Measurements from ENCODE around the gene IQSEC2.
A peak's percentile ranks its signal among the peaks of the same experiment; 100 is the strongest.

The IQSEC2 gene

DNA sequence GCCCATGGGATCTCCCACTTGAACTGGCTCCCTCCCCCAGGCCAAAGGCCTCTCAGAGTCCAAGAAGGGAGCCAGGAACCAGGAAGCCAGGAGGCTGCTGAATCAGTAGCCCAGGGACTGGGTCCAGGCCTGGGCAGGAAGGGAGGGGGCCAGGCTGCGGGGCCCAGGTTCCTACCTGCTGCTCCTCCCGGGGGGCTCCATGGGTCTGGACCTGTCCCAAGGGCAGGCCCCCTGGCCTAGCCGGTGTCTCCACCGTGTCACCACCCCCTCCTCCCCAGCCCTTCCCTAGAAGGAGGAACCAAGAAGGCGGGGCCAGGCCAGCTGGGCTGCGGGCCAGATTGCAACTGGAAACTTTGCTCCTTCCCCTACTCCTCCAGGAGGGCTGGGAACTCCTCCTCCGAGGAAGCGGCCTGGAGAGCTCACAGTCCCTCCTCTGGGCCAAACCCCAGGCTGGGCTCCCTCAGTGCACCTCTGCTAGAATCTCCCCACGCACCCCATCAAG, at the start of gene IQSEC2:
IQSEC2 (minus strand) TSS at position 264 of the 502 bp plus-strand sequence.
- peak; percentile 70 for DNase-seq

DNA sequence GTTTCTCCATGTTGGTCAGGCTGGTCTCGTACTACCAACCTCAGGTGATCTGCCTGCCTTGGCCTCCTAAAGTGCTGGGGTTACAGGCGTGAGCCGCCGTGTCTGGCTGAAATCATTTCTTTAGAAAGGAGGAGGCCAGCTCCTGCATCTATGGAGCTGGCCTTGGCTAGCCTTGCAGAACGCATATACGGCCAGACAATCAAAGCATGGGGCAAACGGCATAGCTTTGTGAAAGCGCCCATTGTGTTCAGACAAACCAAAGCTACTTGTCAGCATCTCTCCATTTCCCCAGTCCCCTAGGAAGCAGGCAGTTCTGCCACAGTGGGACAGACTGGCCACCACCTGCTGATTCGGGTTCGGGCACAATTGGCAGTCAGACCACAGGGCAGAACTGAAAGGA, 48.9 kb upstream of the IQSEC2 start:
- no peak for DNase-seq

DNA sequence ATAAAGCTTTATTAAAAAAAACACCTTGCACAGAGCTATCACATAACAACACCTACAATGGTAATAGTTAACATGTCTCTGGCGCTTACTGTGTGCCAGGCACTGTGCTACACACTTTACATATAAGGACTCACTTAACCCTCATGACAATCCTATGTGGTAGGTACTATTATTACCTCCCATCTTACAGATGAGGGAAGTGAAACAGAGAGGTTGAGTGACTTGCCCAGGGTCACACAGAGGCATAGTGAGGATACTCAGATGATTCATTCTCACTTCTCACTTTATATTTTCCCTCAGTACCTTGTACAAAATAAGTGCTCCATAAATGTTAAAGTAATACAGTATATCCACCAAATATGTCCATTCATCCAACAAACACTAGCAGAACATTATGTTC, 43.4 kb upstream of the IQSEC2 start:
- no peak for DNase-seq

DNA sequence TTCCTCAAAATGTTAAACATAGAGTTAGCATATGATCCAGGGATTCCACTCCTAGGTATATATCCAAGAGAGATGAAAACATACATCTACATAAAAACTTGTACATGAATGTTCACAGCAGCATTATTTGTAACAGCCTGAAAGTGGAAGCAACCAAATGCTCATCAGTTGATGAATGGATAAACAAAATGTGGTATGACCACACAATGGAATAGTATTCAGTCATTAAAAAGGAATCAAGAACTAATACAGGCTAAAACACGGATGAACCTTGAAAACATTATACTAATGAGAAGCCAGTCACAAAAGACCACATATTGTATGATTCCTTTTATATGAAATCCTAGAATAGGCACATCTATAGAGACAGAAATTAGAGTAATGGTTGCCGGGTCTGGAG, 42.7 kb upstream of the IQSEC2 start:
- DNase-seq = no peak

DNA sequence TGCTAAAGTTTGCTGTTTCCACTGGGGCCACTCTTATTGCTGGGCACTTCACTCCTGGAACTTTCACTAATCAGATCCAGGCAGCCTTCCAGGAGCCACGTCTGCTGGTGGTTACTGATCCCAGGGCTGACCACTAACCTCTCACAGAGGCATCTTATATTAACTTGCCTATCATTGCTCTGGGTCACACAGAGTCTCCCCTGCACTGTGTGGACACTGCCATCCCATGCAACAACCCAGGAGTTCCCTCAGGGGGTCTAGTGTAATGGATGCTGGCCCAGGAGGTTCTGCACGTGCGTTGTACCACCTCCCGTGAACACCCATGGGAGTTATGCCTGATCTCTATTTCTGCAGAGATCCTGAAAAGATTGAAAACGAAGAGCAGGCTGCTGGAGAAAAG, 41.8 kb upstream of the IQSEC2 start:
- DNase-seq = no peak

DNA sequence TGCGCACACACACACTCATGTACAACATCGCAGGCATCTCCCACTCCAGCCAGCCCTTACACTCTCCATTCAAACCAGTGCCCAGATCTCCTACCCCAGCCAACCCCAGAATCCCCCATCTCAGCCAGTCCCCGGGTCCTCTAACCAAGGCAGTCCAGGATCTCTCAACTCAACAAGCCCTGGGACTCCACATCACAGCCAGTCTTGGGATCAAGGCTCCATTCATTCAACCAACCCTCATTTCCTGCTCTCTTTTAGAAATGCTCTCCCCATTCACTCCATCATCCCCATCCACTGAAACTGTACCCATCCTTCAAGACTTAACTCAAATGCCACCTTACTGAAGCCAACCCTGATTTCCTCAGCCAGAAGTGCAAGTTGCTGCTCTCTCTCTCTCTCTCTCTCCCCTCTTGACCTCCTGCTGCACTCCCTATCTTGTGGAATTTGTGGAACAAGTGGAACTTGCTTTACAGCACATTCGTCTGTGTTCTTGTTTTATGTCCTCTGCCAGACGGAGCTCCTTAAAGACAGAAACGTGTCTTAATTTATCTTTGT, 40.6 kb upstream of the IQSEC2 start:
- DNase-seq = no peak

DNA sequence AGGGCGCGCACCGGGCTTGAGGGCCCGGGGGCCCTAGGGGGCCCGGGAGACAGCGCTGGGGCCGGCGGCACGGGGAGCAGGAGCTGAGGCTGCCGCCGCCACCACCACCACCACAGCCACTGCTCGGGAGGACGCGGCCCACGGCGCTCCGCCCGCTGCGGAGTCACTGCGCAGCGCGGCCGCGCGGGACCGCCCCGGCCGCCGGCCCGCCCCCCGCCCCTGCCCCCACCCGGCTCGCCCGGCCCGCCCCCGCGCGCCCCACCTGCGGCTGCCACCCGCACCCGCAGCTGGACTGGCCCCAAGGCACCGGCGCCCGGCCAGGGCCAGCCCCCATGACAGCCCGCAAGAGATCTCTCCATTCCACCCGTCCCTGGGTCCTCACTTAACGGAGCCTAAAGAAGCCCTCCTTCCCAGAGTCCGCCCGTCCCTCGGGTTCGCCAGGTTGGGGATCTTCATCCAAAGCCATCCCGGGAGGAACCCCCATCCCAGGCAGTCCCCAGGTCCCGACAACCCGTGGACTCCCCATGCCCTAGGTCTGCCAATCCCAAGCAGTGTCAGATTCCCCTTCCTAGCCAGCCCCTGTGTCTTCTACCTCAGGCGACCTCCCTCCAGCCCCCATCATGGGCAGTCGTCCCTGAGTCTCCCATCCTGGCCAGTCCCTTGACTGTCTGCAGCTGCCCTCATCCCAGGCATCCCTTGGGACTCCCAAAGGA, 40.0 kb upstream of the IQSEC2 start:
- peak; percentile 25 for DNase-seq

DNA sequence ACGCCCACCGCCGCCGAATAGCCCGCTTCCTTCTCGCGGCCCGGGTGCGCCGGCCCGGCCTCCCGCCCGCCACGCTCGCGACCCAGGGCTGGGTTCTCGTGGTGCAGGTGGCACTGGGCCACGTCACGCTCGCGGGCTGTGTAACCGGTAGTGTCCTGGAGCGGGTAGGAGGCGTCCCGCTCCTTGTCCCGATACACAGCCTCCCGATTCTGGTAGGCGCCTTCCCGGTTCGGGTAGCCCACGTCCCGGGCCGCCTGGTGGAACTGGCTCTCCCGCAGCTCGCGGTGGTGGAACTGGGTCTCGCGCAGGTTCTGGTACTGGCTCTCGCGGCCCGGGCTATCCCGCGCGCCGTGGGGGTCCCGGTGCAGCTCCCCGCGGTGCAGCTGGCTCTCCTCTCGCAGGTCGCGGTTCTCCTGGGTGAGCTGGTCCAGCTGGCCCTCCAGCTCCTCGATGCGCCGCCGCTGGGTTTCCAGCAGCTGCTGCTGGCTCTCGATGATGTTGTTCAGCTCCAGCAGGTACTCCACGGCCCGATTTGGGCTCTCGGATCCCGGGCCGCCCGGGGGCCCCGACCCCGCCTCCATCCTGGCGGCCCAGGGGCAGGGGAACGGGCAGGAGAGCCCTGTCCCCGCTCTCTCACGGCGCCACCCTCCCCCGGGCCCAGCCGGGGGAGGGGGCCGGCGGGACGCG, 39.3 kb upstream of the IQSEC2 start:
- DNase-seq = peak; percentile 22

DNA sequence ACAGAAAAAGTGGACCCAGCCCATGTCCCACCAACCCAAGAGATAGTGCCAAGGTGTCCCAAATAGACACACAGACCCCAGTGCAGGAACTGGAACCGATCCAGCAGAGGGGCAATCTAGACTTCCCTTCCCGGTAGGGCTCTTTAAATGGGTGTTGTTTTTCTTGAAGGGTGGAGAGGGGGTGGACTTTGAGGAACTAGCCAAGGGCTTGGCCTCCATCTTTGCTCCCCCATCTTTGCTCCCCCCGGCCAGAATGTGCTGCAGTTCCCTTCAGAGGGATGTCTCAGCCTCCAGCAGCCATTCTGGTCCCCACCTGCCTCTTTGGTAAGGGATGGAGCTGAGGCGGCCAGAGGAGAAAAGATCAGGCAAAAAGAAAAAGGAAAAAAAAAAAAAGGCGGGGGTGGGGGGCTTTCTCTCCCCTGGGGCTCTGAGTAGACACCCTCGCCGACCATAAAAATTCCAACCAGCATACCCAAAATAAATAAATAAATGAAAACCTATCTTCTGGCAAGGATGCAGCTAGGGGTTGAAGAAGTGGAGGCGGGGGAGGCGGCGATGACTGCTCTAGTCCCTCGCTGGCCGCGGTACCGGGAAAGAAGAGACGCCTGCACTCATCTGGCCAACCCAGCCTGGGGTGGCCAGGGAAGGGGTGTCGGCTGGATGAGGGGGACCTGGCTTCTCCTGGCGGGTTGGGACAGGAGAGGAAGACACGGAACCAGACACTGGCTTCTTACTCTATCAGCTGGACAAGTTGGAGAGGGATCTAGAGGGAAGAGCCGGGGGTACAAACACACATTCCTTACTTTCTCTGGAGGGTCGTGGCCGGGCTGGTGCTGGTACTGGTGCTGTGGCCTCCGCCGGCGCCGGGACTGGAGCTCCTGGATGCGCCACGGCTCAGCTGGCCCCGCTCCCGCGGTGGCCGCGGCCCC, 38.5 kb upstream of the IQSEC2 start:
- peak; percentile 15 for DNase-seq

DNA sequence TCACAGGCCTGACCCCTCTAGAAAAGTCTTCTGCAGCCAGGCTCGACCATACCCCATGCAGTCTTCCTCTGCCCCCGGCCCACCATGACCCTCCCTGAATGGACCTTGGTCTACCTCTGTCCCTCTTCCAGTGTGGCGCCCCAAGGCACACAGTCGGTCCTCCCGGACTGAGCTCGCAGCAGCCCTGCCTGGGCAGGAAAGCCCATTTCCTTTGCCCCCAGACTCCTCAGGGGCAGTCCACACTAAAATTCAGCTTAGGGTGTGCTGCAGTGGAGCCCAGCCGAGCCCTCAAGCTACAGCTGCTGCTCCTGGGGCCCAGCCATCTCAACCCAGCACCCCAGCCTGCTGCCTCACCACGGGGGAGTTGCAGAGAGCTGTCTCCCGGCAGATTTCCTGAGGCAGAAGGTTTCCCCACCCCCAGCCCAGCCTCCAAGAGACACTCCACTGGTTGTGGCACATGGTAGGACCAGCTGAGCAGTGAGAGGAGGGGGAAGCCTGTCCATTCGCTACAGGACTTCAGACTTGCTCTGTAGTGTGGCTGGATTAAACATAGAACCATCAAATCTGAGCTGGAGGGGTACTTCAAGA, 37.5 kb upstream of the IQSEC2 start:
- peak; percentile 18 for DNase-seq

DNA sequence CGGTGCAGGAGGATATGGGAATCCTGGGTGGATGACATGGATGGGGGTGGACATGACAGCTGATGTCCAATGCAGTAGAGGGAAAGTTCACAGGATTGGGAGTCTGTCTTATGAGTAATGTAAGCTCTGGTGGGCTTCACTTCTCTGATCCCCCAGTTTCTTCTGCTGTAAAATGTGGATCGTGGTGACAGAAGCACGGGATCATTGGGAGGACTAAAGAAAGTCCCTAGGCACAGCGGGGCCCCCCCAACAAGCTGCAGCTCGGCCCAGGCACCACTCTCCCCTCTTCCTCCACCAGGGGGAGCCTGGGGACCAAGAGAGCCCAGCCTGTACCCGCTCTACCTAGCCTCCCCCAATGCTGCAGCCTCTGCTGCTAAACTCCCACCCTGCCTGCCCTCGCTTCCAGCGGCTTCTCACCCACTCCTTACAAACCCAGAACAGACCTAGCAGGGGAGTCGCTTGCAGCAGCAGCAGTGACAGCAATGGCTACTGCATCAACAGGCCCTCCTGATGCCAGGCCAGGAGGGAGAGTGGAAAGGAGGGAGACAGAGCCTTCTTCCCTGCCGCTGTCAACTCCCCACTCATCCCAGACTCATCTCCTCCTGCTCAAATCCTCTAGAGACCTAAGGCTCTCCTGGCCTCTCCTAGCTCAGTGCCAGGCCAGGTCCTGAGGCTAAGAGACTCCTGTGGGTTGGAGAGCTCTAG, 36.1 kb upstream of the IQSEC2 start:
- DNase-seq = peak; percentile 78

DNA sequence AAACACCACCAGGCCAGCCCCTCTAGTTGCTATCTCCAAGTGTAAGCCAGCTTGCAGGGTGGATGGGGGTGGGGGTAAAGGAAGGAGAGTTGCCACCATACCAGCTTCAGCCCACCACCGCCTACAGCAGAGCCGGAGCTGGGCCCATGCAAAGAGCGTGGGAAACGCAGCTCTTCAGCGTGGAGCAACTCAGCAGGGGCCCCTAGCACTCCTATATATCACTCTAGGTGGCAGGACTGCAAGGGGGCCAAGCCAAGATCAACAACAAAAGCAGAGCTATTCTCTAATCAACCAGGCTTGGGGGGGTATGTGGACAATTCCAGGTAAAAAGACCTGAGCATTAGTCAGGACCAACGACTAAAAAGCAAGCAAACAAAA, 35.5 kb upstream of the IQSEC2 start:
- DNase-seq = no peak

DNA sequence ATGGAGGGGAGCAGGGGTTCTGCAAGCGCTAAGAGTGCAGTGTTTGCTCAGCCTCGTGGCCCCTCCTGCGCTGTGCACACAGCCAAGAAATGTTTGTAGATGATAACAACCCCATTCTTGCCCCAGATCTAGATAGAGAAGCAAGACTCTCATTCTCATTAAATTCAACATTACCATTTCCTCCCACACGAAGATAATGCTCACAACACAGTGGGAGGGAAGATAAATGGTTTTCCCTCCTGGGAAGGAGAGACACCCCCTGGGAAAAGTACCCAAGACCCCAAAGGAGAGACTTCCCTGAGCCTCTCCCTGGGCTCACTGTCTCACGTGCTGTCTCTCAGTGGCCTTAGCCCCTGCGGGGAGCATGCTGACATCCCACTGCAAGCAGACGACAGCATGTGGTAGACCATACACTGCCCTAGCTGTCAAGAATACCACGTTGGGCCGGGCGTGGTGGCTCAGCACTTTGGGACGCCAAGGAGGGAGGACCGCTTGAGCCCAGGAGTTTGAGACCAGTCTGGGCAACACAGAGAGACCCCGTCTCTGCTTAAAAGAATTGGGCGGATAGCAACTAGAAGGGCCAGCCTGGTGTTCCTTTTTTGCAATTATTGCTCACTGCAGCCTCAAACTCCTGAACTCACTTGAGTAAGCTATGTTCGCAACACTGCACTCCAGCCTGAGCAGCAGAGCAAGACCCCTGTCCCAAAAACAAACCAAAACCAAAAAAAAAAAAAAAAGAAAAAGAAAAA, 34.9 kb upstream of the IQSEC2 start:
- no peak for DNase-seq

DNA sequence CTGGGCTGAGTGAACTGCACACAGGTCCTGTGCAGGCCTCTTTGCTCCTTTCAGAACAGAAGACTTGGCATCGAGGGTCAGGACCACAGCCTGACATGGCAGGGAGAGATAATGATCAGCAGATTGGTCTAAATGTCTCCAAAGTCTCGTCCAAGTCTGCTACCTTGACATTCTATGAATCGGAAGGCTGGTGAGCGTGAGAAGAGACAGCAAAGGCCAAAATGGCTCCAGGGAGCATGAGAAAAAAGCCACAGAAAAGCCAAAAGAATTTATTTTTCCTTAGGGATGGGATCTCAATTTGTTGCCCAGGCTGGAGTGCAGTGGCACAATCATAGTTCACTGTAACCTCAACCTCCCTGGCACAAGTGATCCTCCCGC, 32.3 kb upstream of the IQSEC2 start:
- no peak for DNase-seq

DNA sequence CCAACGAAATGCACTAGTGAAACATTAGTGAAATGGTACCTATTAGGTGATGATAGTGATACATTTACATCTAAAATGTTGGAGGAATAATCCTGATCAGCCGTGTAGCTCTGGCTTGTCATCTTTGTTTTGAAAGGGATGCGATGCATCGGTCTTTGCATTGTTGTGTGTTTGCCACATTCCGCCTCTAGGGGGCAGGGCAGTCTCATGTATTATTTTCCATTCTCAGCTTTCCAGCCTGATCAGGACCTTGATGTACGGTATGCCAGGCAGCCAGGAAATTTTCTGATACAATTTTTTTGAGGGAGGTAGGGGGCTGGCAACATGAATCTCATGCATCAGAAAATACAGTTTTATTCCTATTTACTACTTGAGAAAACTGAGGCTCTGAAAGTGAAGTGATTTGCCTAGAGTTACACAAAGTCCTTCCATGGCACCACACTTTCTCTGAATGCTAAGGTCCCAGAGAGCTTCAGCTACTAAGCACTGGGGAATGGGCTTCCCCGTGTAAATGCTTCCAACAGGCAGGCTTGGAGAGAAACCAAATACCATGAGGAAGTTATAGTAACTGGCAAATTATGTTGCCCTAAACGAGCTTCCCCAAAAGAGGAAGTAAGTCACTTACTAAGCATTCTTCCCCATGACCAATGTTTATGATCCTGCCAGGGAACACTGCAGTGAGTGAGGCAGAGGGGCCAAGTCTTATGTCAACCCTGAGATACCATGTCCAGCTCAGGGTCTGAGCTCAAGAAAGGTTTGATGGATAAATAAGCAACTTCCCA, 31.8 kb upstream of the IQSEC2 start:
- peak; percentile 76 for DNase-seq

DNA sequence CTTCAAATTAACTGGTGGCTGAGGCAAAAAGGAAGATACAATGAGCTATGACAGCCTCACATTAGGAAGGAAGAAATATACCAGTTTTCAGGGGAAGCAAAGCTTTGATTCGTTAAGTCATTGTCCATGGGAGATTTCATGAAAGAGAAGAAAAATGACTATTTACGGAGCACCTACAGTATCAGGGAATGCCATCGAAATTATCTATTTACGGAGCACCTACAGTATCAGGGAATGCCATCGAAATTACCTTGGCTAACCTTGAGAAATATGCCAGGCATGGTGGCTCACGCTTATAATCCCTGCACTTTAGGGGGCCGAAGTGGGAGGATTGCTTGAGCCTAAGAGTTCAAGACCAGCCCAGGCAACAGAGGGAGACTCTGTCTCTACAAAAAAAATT, 28.5 kb upstream of the IQSEC2 start:
- DNase-seq = no peak

DNA sequence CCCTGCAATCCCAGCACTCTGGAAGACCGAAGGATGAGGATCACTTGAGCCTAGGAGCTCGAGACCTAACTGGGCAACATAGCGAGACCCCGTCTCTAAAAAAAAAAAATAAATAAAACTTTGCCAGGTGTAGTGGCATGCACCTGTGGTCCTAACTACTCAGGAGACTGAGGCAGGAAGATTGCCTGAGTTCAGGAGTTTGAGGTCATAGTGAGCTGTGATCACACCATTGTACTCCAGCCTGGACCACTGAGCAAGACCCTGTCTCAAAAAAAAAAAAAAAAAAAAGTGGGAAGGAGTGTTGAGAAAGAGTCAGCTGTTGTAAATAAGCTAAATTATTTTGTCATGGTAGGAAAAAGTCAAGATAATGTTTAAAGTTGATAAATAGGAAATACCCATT, 27.5 kb upstream of the IQSEC2 start:
- no peak for DNase-seq

DNA sequence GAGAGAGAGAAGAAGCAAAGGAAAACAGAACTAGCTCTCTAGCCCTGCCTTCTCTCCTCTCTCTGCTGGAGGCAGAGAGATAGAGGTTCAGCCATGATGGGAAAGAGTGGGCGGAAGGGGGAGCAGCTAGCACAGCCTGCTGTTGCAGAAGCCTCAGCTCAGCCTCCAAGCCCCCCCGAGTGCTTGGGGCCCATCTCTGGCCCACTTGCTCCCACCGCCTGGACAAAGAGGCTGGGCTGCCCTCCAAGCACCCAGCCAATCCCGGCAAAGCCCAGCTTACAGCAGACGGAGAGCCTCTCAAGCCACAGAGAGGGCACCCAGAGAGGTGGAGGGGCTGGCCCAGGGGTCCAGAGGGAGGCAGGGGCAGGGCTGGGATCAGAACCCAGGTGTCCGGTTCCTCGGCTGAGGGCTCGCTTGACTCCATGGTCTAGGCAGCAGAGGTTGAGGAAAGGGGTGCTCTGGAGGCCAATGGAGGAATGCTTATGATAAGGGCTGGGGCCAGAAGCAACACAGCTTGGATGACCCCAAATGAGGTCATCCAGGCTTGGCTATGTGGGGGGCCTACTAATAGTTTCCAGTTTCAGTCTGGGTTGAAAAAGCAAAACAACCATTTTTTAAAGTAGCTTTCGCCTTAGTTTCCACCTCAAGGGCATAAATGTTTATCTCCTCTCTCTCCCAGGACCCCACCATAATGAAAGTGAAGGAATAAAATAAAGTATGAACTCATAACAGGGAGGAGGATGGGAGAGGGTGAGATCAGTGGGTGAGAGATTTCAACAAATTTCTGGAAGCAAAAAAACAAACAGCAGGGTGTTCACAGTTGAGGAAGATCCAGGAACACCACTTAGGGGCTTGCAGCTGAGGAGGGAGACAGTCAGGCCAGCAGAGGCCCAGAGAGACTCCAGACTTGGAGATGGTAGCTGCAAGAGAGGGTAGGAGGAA, 24.9 kb upstream of the IQSEC2 start:
- no peak for DNase-seq

Data from NCI-H82 (cell line).